ENCODE data around the gene MSANTD7. TPM values are rescaled to one million over a fixed set of nuclear protein-coding genes. Genes with fewer than 3 reads are reported as not detected.

Gene MSANTD7
- total and polyA plus RNA-seq, 9 of the 15 experiments (the other 6 are each of a cell fraction or from before 2014, with no cell fraction given) = 5.2 to 27.3 (median 23.6) TPM

DNA sequence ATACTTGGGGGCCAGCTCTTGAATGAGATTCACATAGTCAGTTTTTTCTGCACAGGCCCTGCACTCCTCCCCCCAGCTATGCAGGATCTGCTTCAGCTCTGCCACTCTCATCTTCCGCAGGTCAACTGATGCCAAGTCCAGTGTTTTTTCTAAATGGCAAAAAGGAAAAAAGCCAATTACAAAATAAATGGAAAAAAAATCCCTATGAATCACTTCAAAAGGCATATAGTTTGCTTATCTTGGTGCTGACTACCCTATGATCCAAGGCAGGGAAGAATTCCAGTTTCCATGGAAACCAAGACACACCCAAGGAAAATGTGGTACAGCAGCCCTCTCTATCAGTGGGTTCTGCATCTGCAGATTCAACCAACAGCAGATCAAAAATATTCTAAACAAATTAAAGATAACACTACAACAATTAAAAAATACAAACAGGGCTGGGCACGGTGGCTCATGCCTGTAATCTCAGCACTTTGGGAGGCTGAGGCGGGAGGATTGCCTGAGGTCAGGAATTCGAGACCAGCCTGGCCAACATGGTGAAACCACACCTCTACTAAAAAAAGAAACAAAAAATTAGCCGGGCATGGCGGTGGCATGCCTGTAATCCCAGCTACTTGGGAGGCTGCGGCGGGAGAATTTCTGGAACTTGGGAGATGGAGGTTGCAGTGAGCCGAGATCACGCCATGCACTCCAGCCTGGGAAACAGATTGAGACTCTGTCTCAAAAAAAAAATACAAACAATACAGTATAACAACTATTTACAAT, 17.9 kb upstream of the MSANTD7 start:
- no peaks in the 10 kb centered on the region for H3K9me1 ChIP-seq (ENCODE audit: control insufficient read depth, insufficient read depth, low read length)
- H2AFZ ChIP-seq (ENCODE audit: low read depth, low read length) = peak overlapping the region; percentile 79
- peaks cover 8 to 10% of the 10 kb centered on the region in 2 experiments; a peak in 4 of 5 replicates for H3K27me3 ChIP-seq (ENCODE audit: control insufficient read depth in 2 of 2, insufficient read depth in 2 of 2, low read length in 2 of 2)
- H4K20me1 ChIP-seq (replicated peaks; ENCODE audit: control insufficient read depth, insufficient read depth, low read length) = no peaks in the 10 kb centered on the region
- no peaks in the 10 kb centered on the region for H3K79me2 ChIP-seq (ENCODE audit: control insufficient read depth, insufficient read depth, low read length)
- no TSS peak for BruUV-seq (replicated peaks)
- CTCF ChIA-PET (ENCODE audit: low intra/inter-chr PET ratio) = no interaction called here
- POLR2A ChIA-PET = interaction anchor here (1.1 kb wide), 1 partner anchor 17 kb away, joined by 3 read pairs; the partner anchor contains the start of gene CDNF
- no peak overlapping the region for H3K9ac ChIP-seq (ENCODE audit: insufficient read depth in 1 of 2, low read depth in 2 of 2, low read length in 2 of 2)
- H3K4me1 ChIP-seq (replicated peaks in 1 of 2; ENCODE audit: control insufficient read depth in 2 of 2, insufficient read depth in 2 of 2, low read length in 2 of 2) = no peaks in the 10 kb centered on the region; a peak in 1 of 5 replicates
- ATAC-seq (no peak), FAIRE-seq (no peak), DNase-seq (ENCODE audit: extremely low read depth in 1 of 4, low spot score in 3 of 4) (no peak)
- no peak overlapping the region for H3K4me3 ChIP-seq
- H3K9me3 ChIP-seq (replicated peaks; ENCODE audit: control insufficient read depth, insufficient read depth, low read depth, low read length) = no peaks in the 10 kb centered on the region
- intact Hi-C loops (cut with micrococcal nuclease) (no loop called here), in situ Hi-C loops (cut with MboI) (no loop called here)
- no peaks in the 10 kb centered on the region for H3K36me3 ChIP-seq (ENCODE audit: control insufficient read depth, insufficient read depth, low read length)
- H3K4me2 ChIP-seq (ENCODE audit: insufficient read depth, low read length) = peak overlapping the region; percentile 51
- 36% methylated on average over 10 of the region's 10 CpGs for WGBS (ENCODE audit: insufficient coverage, low coverage, missing lambda C conversion rate)
- H3K27ac ChIP-seq (ENCODE audit: extremely low read depth, low read depth, low read length) = no peak overlapping the region
- no peak for TF ChIP-seq KHSRP (IDR thresholded peaks at IDR 0.05)
- TF ChIP-seq, protein P1, sequence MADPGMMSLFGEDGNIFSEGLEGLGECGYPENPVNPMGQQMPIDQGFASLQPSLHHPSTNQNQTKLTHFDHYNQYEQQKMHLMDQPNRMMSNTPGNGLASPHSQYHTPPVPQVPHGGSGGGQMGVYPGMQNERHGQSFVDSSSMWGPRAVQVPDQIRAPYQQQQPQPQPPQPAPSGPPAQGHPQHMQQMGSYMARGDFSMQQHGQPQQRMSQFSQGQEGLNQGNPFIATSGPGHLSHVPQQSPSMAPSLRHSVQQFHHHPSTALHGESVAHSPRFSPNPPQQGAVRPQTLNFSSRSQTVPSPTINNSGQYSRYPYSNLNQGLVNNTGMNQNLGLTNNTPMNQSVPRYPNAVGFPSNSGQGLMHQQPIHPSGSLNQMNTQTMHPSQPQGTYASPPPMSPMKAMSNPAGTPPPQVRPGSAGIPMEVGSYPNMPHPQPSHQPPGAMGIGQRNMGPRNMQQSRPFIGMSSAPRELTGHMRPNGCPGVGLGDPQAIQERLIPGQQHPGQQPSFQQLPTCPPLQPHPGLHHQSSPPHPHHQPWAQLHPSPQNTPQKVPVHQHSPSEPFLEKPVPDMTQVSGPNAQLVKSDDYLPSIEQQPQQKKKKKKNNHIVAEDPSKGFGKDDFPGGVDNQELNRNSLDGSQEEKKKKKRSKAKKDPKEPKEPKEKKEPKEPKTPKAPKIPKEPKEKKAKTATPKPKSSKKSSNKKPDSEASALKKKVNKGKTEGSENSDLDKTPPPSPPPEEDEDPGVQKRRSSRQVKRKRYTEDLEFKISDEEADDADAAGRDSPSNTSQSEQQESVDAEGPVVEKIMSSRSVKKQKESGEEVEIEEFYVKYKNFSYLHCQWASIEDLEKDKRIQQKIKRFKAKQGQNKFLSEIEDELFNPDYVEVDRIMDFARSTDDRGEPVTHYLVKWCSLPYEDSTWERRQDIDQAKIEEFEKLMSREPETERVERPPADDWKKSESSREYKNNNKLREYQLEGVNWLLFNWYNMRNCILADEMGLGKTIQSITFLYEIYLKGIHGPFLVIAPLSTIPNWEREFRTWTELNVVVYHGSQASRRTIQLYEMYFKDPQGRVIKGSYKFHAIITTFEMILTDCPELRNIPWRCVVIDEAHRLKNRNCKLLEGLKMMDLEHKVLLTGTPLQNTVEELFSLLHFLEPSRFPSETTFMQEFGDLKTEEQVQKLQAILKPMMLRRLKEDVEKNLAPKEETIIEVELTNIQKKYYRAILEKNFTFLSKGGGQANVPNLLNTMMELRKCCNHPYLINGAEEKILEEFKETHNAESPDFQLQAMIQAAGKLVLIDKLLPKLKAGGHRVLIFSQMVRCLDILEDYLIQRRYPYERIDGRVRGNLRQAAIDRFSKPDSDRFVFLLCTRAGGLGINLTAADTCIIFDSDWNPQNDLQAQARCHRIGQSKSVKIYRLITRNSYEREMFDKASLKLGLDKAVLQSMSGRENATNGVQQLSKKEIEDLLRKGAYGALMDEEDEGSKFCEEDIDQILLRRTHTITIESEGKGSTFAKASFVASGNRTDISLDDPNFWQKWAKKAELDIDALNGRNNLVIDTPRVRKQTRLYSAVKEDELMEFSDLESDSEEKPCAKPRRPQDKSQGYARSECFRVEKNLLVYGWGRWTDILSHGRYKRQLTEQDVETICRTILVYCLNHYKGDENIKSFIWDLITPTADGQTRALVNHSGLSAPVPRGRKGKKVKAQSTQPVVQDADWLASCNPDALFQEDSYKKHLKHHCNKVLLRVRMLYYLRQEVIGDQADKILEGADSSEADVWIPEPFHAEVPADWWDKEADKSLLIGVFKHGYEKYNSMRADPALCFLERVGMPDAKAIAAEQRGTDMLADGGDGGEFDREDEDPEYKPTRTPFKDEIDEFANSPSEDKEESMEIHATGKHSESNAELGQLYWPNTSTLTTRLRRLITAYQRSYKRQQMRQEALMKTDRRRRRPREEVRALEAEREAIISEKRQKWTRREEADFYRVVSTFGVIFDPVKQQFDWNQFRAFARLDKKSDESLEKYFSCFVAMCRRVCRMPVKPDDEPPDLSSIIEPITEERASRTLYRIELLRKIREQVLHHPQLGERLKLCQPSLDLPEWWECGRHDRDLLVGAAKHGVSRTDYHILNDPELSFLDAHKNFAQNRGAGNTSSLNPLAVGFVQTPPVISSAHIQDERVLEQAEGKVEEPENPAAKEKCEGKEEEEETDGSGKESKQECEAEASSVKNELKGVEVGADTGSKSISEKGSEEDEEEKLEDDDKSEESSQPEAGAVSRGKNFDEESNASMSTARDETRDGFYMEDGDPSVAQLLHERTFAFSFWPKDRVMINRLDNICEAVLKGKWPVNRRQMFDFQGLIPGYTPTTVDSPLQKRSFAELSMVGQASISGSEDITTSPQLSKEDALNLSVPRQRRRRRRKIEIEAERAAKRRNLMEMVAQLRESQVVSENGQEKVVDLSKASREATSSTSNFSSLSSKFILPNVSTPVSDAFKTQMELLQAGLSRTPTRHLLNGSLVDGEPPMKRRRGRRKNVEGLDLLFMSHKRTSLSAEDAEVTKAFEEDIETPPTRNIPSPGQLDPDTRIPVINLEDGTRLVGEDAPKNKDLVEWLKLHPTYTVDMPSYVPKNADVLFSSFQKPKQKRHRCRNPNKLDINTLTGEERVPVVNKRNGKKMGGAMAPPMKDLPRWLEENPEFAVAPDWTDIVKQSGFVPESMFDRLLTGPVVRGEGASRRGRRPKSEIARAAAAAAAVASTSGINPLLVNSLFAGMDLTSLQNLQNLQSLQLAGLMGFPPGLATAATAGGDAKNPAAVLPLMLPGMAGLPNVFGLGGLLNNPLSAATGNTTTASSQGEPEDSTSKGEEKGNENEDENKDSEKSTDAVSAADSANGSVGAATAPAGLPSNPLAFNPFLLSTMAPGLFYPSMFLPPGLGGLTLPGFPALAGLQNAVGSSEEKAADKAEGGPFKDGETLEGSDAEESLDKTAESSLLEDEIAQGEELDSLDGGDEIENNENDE (IDR thresholded peaks at IDR 0.05; ENCODE audit: low read depth, low read length) = no peak
- TF ChIP-seq, protein P2, sequence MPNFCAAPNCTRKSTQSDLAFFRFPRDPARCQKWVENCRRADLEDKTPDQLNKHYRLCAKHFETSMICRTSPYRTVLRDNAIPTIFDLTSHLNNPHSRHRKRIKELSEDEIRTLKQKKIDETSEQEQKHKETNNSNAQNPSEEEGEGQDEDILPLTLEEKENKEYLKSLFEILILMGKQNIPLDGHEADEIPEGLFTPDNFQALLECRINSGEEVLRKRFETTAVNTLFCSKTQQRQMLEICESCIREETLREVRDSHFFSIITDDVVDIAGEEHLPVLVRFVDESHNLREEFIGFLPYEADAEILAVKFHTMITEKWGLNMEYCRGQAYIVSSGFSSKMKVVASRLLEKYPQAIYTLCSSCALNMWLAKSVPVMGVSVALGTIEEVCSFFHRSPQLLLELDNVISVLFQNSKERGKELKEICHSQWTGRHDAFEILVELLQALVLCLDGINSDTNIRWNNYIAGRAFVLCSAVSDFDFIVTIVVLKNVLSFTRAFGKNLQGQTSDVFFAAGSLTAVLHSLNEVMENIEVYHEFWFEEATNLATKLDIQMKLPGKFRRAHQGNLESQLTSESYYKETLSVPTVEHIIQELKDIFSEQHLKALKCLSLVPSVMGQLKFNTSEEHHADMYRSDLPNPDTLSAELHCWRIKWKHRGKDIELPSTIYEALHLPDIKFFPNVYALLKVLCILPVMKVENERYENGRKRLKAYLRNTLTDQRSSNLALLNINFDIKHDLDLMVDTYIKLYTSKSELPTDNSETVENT (CRISPR knock-in tag; IDR thresholded peaks at IDR 0.05) = no peak

Measured in K562 (cell line).